HEK293 (cell line): ENCODE results near the gene KIF2C.

Experiments used
- BCL11A ChIP-seq: fragments of 450-650 bp; formaldehyde crosslinking; IDR thresholded peaks from 2 replicates; pipeline ENCODE4 v1.5.1; 2016; ENCODE audit warnings: low read depth, missing biosample characterization, missing genetic modification characterization
- HOXA7 ChIP-seq: sonication (generic); formaldehyde crosslinking; IDR thresholded peaks from 2 replicates; pipeline ENCODE4 v1.8.1; 2022; ENCODE audit warnings: missing genetic modification reagents, borderline replicate concordance
- IKZF3 ChIP-seq: fragments of 450-650 bp; IDR thresholded peaks from 2 replicates; pipeline ENCODE4 v1.5.0; 2018; ENCODE audit warnings: missing biosample characterization, mild to moderate bottlenecking, missing genetic modification characterization, moderate library complexity
- MZF1 ChIP-seq: fragments of 450-650 bp; formaldehyde crosslinking; IDR thresholded peaks from 2 replicates; pipeline ENCODE4 v1.5.1; 2017; ENCODE audit warnings: missing biosample characterization, missing genetic modification characterization, borderline replicate concordance
- SP3 ChIP-seq: fragments of 450-650 bp; formaldehyde crosslinking; IDR thresholded peaks from 2 replicates; pipeline ENCODE4 v1.5.1; 2016; ENCODE audit warnings: missing biosample characterization, missing genetic modification characterization
- SP7 ChIP-seq: fragments of 450-650 bp; formaldehyde crosslinking; IDR thresholded peaks from 2 replicates; pipeline ENCODE4 v1.5.1; 2016; ENCODE audit warnings: missing biosample characterization, missing genetic modification characterization
- ZNF112 ChIP-seq: fragments of 450-650 bp; formaldehyde crosslinking; IDR thresholded peaks from 2 replicates; pipeline ENCODE4 v1.5.0; 2017; ENCODE audit warnings: missing biosample characterization, missing genetic modification characterization
- ZNF138 ChIP-seq: fragments of 450-650 bp; formaldehyde crosslinking; IDR thresholded peaks from 2 replicates; pipeline ENCODE4 v1.5.1; 2016; ENCODE audit warnings: missing biosample characterization, missing genetic modification characterization, borderline replicate concordance
- ZNF223 ChIP-seq: fragments of 450-650 bp; formaldehyde crosslinking; IDR thresholded peaks from 2 replicates; pipeline ENCODE4 v1.5.1; 2016; ENCODE audit warnings: missing biosample characterization, missing genetic modification characterization
- ZNF394 ChIP-seq: fragments of 450-650 bp; formaldehyde crosslinking; IDR thresholded peaks from 2 replicates; pipeline ENCODE4 v1.5.1; 2016; ENCODE audit warnings: missing biosample characterization, missing genetic modification characterization, mild to moderate bottlenecking, moderate library complexity, borderline replicate concordance
- ZNF501 ChIP-seq: fragments of 450-650 bp; formaldehyde crosslinking; IDR thresholded peaks from 2 replicates; pipeline ENCODE4 v1.5.1; 2016; ENCODE audit warnings: missing biosample characterization, missing genetic modification characterization
- ZNF513 ChIP-seq: fragments of 450-650 bp; IDR thresholded peaks from 2 replicates; pipeline ENCODE4 v1.5.1; 2018; ENCODE audit warnings: missing biosample characterization, missing genetic modification characterization
- ZNF560 ChIP-seq: fragments of 450-650 bp; formaldehyde crosslinking; IDR thresholded peaks from 2 replicates; pipeline ENCODE4 v1.5.1; 2017; ENCODE audit warnings: missing biosample characterization, missing genetic modification characterization, borderline replicate concordance
- ZNF561 ChIP-seq: fragments of 450-650 bp; IDR thresholded peaks from 2 replicates; pipeline ENCODE4 v1.5.1; 2018; ENCODE audit warnings: missing biosample characterization, missing genetic modification characterization, borderline replicate concordance
- ZNF585B ChIP-seq: fragments of 450-650 bp; formaldehyde crosslinking; IDR thresholded peaks from 2 replicates; pipeline ENCODE4 v1.5.1; 2016; ENCODE audit warnings: missing biosample characterization, missing genetic modification characterization
- ZNF623 ChIP-seq: fragments of 450-650 bp; formaldehyde crosslinking; IDR thresholded peaks from 2 replicates; pipeline ENCODE4 v1.5.1; 2016; ENCODE audit warnings: missing biosample characterization, missing genetic modification characterization
- ZNF654 ChIP-seq: fragments of 450-650 bp; formaldehyde crosslinking; IDR thresholded peaks from 2 replicates; pipeline ENCODE4 v1.5.1; 2016; ENCODE audit warnings: low read depth, missing biosample characterization, missing genetic modification characterization
- ZNF704 ChIP-seq: fragments of 450-650 bp; formaldehyde crosslinking; IDR thresholded peaks from 2 replicates; pipeline ENCODE4 v1.5.1; 2016; ENCODE audit warnings: missing biosample characterization, missing genetic modification characterization
- ZNF791 ChIP-seq: fragments of 450-650 bp; formaldehyde crosslinking; IDR thresholded peaks from 2 replicates; pipeline ENCODE4 v1.5.1; 2016; ENCODE audit warnings: missing biosample characterization, missing genetic modification characterization
- ZNF837 ChIP-seq: fragments of 450-650 bp; formaldehyde crosslinking; IDR thresholded peaks from 2 replicates; pipeline ENCODE4 v1.5.1; 2016; ENCODE audit warnings: missing biosample characterization, missing genetic modification characterization
- ZNF843 ChIP-seq: fragments of 450-650 bp; formaldehyde crosslinking; IDR thresholded peaks from 2 replicates; pipeline ENCODE4 v1.5.1; 2016; ENCODE audit warnings: missing biosample characterization, missing genetic modification characterization
- ZSCAN30 ChIP-seq: fragments of 450-650 bp; IDR thresholded peaks from 2 replicates; pipeline ENCODE4 v1.5.1; 2018; ENCODE audit warnings: missing biosample characterization, mild to moderate bottlenecking, missing genetic modification characterization, moderate library complexity
- ZXDB ChIP-seq: fragments of 450-650 bp; formaldehyde crosslinking; IDR thresholded peaks from 2 replicates; pipeline ENCODE4 v1.5.1; 2016; ENCODE audit warnings: missing biosample characterization, missing genetic modification characterization
- TF ChIP-seq, protein P1 (sequence below): fragments of 450-650 bp; formaldehyde crosslinking; conservative IDR thresholded peaks from 2 replicates; pipeline ENCODE4 v1.5.1; 2016; ENCODE audit warnings: low read depth, missing biosample characterization, missing genetic modification characterization
- TF ChIP-seq, protein P2 (sequence below): fragments of 450-650 bp; formaldehyde crosslinking; IDR thresholded peaks from 2 replicates; pipeline ENCODE4 v1.5.1; 2016; ENCODE audit warnings: missing biosample characterization, missing genetic modification characterization
- TF ChIP-seq, protein P3 (sequence below): fragments of 450-650 bp; formaldehyde crosslinking; IDR thresholded peaks from 2 replicates; pipeline ENCODE4 v1.5.1; 2016; ENCODE audit warnings: missing biosample characterization, missing genetic modification characterization
- TF ChIP-seq, protein P4 (sequence below): fragments of 450-650 bp; formaldehyde crosslinking; IDR thresholded peaks from 2 replicates; pipeline ENCODE4 v1.5.1; 2016; ENCODE audit warnings: missing biosample characterization, missing genetic modification characterization

The KIF2C gene

GRCh38 chr1:44799770-44800584 lies 60.3 kb downstream of the KIF2C start, which contains the start of gene PLK3 (continued):
- TF ChIP-seq ZNF223 (tag by site-specific recombination) = 0 out of 2 replicates have a peak, but pooled peaks have one; percentile 25
- TF ChIP-seq ZSCAN30 (tag by site-specific recombination) = peak; percentile 81; the same call in 1 of the 2 replicates
- TF ChIP-seq ZNF704 (tag by site-specific recombination) = no peak
- peak; percentile 99 for TF ChIP-seq ZNF501
- no peak for TF ChIP-seq ZNF791
- TF ChIP-seq, protein P1, sequence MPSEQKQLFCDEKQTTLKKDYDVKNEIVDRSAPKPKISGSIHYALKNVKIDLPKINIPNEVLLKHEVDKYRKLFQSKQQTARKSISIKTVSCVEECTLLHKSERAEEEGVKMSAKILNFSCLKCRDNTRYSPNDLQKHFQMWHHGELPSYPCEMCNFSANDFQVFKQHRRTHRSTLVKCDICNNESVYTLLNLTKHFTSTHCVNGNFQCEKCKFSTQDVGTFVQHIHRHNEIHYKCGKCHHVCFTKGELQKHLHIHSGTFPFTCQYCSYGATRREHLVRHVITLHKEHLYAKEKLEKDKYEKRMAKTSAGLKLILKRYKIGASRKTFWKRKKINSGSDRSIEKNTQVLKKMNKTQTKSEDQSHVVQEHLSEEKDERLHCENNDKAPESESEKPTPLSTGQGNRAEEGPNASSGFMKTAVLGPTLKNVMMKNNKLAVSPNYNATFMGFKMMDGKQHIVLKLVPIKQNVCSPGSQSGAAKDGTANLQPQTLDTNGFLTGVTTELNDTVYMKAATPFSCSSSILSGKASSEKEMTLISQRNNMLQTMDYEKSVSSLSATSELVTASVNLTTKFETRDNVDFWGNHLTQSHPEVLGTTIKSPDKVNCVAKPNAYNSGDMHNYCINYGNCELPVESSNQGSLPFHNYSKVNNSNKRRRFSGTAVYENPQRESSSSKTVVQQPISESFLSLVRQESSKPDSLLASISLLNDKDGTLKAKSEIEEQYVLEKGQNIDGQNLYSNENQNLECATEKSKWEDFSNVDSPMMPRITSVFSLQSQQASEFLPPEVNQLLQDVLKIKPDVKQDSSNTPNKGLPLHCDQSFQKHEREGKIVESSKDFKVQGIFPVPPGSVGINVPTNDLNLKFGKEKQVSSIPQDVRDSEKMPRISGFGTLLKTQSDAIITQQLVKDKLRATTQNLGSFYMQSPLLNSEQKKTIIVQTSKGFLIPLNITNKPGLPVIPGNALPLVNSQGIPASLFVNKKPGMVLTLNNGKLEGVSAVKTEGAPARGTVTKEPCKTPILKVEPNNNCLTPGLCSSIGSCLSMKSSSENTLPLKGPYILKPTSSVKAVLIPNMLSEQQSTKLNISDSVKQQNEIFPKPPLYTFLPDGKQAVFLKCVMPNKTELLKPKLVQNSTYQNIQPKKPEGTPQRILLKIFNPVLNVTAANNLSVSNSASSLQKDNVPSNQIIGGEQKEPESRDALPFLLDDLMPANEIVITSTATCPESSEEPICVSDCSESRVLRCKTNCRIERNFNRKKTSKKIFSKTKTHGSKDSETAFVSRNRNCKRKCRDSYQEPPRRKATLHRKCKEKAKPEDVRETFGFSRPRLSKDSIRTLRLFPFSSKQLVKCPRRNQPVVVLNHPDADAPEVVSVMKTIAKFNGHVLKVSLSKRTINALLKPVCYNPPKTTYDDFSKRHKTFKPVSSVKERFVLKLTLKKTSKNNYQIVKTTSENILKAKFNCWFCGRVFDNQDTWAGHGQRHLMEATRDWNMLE = no peak
- peak; percentile 73 for TF ChIP-seq MZF1 (tag by site-specific recombination)
- no peak for TF ChIP-seq ZNF585B (tag by site-specific recombination)
- peak; percentile 99 for TF ChIP-seq ZXDB (tag by site-specific recombination)
- TF ChIP-seq, protein P2, sequence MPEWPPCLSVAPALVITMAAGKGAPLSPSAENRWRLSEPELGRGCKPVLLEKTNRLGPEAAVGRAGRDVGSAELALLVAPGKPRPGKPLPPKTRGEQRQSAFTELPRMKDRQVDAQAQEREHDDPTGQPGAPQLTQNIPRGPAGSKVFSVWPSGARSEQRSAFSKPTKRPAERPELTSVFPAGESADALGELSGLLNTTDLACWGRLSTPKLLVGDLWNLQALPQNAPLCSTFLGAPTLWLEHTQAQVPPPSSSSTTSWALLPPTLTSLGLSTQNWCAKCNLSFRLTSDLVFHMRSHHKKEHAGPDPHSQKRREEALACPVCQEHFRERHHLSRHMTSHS (tag by site-specific recombination) = no peak
- no peak for TF ChIP-seq ZNF837 (tag by site-specific recombination)
- no peak for TF ChIP-seq HOXA7 (CRISPR knock-in tag)
- TF ChIP-seq, protein P3, sequence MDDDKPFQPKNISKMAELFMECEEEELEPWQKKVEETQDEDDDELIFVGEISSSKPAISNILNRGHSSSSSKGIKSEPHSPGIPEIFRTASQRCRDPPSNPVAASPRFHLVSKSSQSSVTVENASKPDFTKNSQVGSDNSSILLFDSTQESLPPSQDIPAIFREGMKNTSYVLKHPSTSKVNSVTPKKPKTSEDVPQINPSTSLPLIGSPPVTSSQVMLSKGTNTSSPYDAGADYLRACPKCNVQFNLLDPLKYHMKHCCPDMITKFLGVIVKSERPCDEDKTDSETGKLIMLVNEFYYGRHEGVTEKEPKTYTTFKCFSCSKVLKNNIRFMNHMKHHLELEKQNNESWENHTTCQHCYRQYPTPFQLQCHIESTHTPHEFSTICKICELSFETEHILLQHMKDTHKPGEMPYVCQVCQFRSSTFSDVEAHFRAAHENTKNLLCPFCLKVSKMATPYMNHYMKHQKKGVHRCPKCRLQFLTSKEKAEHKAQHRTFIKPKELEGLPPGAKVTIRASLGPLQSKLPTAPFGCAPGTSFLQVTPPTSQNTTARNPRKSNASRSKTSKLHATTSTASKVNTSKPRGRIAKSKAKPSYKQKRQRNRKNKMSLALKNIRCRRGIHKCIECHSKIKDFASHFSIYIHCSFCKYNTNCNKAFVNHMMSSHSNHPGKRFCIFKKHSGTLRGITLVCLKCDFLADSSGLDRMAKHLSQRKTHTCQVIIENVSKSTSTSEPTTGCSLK (tag by site-specific recombination) = no peak
- TF ChIP-seq ZNF394 (tag by site-specific recombination) = peak; percentile 97
- TF ChIP-seq ZNF623 (tag by site-specific recombination) = peak; percentile 25; the same call in 1 of the 2 replicates
- TF ChIP-seq IKZF3 = peak; percentile 50; the same call in 1 of the 2 replicates
- peak; percentile 88 for TF ChIP-seq SP7 (tag by site-specific recombination)
- TF ChIP-seq ZNF513 (tag by site-specific recombination) = no peak
- no peak for TF ChIP-seq ZNF560 (tag by site-specific recombination)
- TF ChIP-seq, protein P4, sequence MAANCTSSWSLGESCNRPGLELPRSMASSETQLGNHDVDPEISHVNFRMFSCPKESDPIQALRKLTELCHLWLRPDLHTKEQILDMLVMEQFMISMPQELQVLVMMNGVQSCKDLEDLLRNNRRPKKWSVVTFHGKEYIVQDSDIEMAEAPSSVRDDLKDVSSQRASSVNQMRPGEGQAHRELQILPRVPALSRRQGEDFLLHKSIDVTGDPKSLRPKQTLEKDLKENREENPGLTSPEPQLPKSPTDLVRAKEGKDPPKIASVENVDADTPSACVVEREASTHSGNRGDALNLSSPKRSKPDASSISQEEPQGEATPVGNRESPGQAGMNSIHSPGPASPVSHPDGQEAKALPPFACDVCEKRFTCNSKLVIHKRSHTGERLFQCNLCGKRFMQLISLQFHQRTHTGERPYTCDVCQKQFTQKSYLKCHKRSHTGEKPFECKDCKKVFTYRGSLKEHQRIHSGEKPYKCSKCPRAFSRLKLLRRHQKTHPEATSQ (tag by site-specific recombination) = peak; percentile 86; the same call in 1 of the 2 replicates
- peak; percentile 92 for TF ChIP-seq SP3
- no peak for TF ChIP-seq ZNF112 (tag by site-specific recombination)
- TF ChIP-seq ZNF654 (tag by site-specific recombination) = no peak; the same call in 1 of the 2 replicates
- TF ChIP-seq BCL11A (tag by site-specific recombination) = peak; percentile 98
- TF ChIP-seq ZNF561 (tag by site-specific recombination) = peak; percentile 98
- peak; percentile 79 for TF ChIP-seq ZNF843
- TF ChIP-seq ZNF138 (tag by site-specific recombination) = no peak
